SK-N-SH (cell line): ENCODE data around the gene FRMD8. TPM values are rescaled to one million over a fixed set of nuclear protein-coding genes. Genes with fewer than 3 reads are reported as not detected.

Source experiments
- CTCF ChIA-PET: fragments of 300-600, 350-600 bp; formaldehyde crosslinking; extraction: SDS; loops from one replicate; lab custom pipeline; 2021; lab: Yijun Ruan, JAX
- POLR2A ChIA-PET: fragments of 350-600 bp; sonication (Branson Sonifier 250); formaldehyde crosslinking; extraction: SDS; loops from one replicate; lab custom pipeline; 2020; ENCODE audit warnings: antibody characterized with exemption, inconsistent platforms; lab: Yijun Ruan, JAX
- DNase-seq: peaks from one replicate; pipeline ENCODE4 v3.0.0; 2012
- H2AFZ ChIP-seq: fragments of 200-600 bp; sonication (generic); 2 replicates; pipeline ENCODE4 v1.8.1; 2016; ENCODE audit warnings: antibody characterized with exemption, mild to moderate bottlenecking, low read depth
- H3F3A ChIP-seq: fragments of 200-600 bp; sonication (generic); replicated peaks from 2 replicates; pipeline ENCODE3; 2016; ENCODE audit warnings: antibody characterized with exemption, mild to moderate bottlenecking; ENCODE audit not compliant: insufficient read depth
- H3K27ac ChIP-seq, 2 experiments: fragments of 200-500 bp in 1 of 2; fragments of 200-600 bp in 1 of 2; sonication (Bioruptor generic) in 1 of 2; sonication (generic), shearing (Covaris generic) in 1 of 2; 2 replicates each; pipeline versions ENCODE4 v1.5.1 to v1.6.1; 2014 to 2016; ENCODE audit warnings: low read depth in 2 of 2, inconsistent platforms in 1 of 2, low read length in 1 of 2, mild to moderate bottlenecking in 1 of 2, mixed read lengths in 1 of 2
- H3K27me3 ChIP-seq: fragments of 200-600 bp; sonication (generic), shearing (Covaris generic); 2 replicates; pipeline ENCODE4 v1.6.1; 2016; ENCODE audit warnings: mixed run types; ENCODE audit not compliant: insufficient read depth
- H3K36me3 ChIP-seq, 2 experiments: fragments of 200-500 bp in 1 of 2; fragments of 200-600 bp in 1 of 2; sonication (Bioruptor generic) in 1 of 2; sonication (generic) in 1 of 2; replicated peaks in 1 of 2; 2 replicates each; pipeline versions ENCODE3 to v1.5.1; 2014 to 2016; ENCODE audit warnings: low read length in 1 of 2, mild to moderate bottlenecking in 1 of 2; ENCODE audit not compliant: insufficient read depth in 2 of 2, control insufficient read depth in 1 of 2
- H3K4me1 ChIP-seq, 2 experiments: fragments of 200-500 bp in 1 of 2; fragments of 200-600 bp in 1 of 2; sonication (Bioruptor generic) in 1 of 2; sonication (generic), shearing (Covaris generic) in 1 of 2; 2 replicates each; pipeline versions ENCODE4 v1.5.1 to v1.6.1; 2014 to 2016; ENCODE audit warnings: low read depth in 1 of 2, low read length in 1 of 2, mixed run types in 1 of 2; ENCODE audit not compliant: insufficient read depth in 2 of 2, control insufficient read depth in 1 of 2
- H3K4me2 ChIP-seq: fragments of 200-600 bp; sonication (generic), shearing (Covaris generic); 2 replicates; pipeline ENCODE4 v1.6.1; 2017; ENCODE audit warnings: mixed run types
- H3K4me3 ChIP-seq, 2 experiments: fragments of 200-500 bp in 1 of 2; fragments of 200-600 bp in 1 of 2; sonication (Bioruptor generic) in 1 of 2; sonication (generic), shearing (Covaris generic) in 1 of 2; 2 replicates each; pipeline versions ENCODE4 v1.5.1 to v1.8.1; 2014 to 2016; ENCODE audit warnings: low read depth in 2 of 2, inconsistent platforms in 1 of 2, low read length in 1 of 2, mild to moderate bottlenecking in 1 of 2, mixed read lengths in 1 of 2, moderate library complexity in 1 of 2
- H3K79me2 ChIP-seq: fragments of 200-600 bp; sonication (generic); 2 replicates; pipeline ENCODE4 v1.8.1; 2017; ENCODE audit warnings: mild to moderate bottlenecking; ENCODE audit not compliant: insufficient read depth
- H3K9ac ChIP-seq: fragments of 200-600 bp; sonication (generic); 2 replicates; pipeline ENCODE4 v1.6.1; 2017; ENCODE audit warnings: mixed run types
- H3K9me2 ChIP-seq: fragments of 200-600 bp; sonication (generic); 2 replicates; pipeline ENCODE4 v1.6.1; 2017; ENCODE audit warnings: mixed run types
- H3K9me3 ChIP-seq: fragments of 200-600 bp; sonication (generic); 2 replicates; pipeline ENCODE4 v1.6.1; 2017; ENCODE audit warnings: mixed run types, mild to moderate bottlenecking, moderate library complexity
- H4K20me1 ChIP-seq: fragments of 200-600 bp; sonication (generic); 2 replicates; pipeline ENCODE4 v1.6.1; 2017; ENCODE audit warnings: mild to moderate bottlenecking, mixed run types; ENCODE audit not compliant: insufficient read depth
- EP300 ChIP-seq, 2 experiments: IDR thresholded peaks; 2 replicates each; pipeline versions ENCODE4 v1.4.0 to v1.6.1; 2012; ENCODE audit warnings: borderline replicate concordance in 1 of 2, low read depth in 1 of 2, low read length in 1 of 2
- FOXM1 ChIP-seq: IDR thresholded peaks from 2 replicates; pipeline ENCODE4 v1.4.0; 2012; ENCODE audit warnings: low read depth, mild to moderate bottlenecking
- GABPA ChIP-seq: IDR thresholded peaks from 2 replicates; pipeline ENCODE4 v1.4.0; 2012; ENCODE audit warnings: low read depth, mild to moderate bottlenecking
- IRF3 ChIP-seq: fragments of 150-350 bp; IDR thresholded peaks from 2 replicates; pipeline ENCODE4 v1.6.1; 2016; ENCODE audit warnings: mild to moderate bottlenecking, low read depth, low read length
- NRF1 ChIP-seq: IDR thresholded peaks from 2 replicates; pipeline ENCODE4 v1.6.1; 2012; ENCODE audit warnings: low read depth, mild to moderate bottlenecking, low read length
- TEAD4 ChIP-seq: IDR thresholded peaks from 2 replicates; pipeline ENCODE4 v1.4.0; 2012; ENCODE audit warnings: mild to moderate bottlenecking, borderline replicate concordance; ENCODE audit not compliant: insufficient read depth
- WGBS: methylation state at CpG from one replicate; pipeline ENCODE4 v1.1.6; 2017; ENCODE audit warnings: low lambda C conversion rate; 5-methylcytosine and 5-hydroxymethylcytosine counted together
- polyA plus RNA-seq, 3 experiments: library from polyadenylated mRNA; depleted of rRNA; stranded (reverse); fragments of >200 nt; gene quantifications; 2 replicates each; pipeline ENCODE4 v1.2.3, GENCODE V29; 2012
- TF ChIP-seq, protein P1 (sequence below): IDR thresholded peaks from 2 replicates; pipeline ENCODE4 v1.4.0; 2012; ENCODE audit warnings: low read depth, borderline replicate concordance

The FRMD8 gene
- polyA plus RNA-seq, 1 of the 3 experiments (the other 2 are of a cell fraction): 19.0 TPM

DNA sequence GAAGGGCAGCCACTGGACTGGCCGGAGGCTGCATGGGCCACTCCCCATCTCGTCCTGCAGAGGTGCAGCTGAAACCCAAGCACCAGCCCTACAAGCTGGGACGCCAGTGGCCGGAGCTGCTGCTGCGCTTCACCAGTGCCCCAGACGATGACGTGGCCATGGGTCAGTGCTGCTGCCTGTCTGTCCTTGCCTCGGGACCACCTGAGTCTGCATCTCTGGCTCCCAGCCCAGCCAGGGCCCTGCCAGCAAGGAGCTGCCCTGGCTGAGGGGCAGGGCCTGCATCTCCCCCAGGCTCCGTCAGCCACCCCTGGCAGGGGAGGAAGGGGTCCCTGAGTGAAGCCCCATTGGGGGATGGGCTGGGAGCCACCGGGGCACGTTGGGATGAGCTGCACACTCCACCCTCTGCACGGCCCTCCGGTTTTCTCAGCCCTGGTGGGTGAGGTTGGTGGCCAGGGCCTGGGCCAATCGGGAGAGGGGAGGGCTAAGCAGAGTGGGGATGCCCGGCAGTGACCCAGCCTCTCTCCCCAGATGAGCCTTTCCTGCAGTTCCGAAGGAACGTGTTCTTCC lies 7.2 kb downstream of the FRMD8 start:
- Histone ChIP-seq H3K9ac (no peak overlapping the region), H3K79me2 (peaks cover 46% of the 10 kb centered on the region), H3K4me1 (peaks cover 20 to 30% of the 10 kb centered on the region in 2 experiments; a peak in 2 of 4 replicates), H3K4me2 (no peak overlapping the region), H3K27ac (no peak overlapping the region), H3K27me3 (no peaks in the 10 kb centered on the region), H2AFZ (no peak overlapping the region), H4K20me1 (0 out of 2 replicates have a peak, but pooled peaks cover 3% of the 10 kb centered on the region), H3K9me2 (no peaks in the 10 kb centered on the region), H3F3A (no peaks in the 10 kb centered on the region), H3K36me3 (peaks cover 0 to 24% of the 10 kb centered on the region in 2 experiments), H3K9me3 (no peaks in the 10 kb centered on the region), H3K4me3 (no peak overlapping the region)
- no peak for DNase-seq
- TF ChIP-seq EP300 (IDR thresholded peaks at IDR 0.05; ENCODE audit: borderline replicate concordance in 1 of 2, low read depth in 1 of 2, low read length in 1 of 2) (no peak), GABPA (no peak), IRF3 (no peak), NRF1 (no peak), TEAD4 (no peak)
- ChIA-PET CTCF (interaction anchor here (2.3 kb wide), 1 partner anchor 23 kb away, joined by 15 read pairs; no protein-coding TSS in a partner anchor), POLR2A (no interaction called here)
- WGBS: 93% methylated on average over 5 of the region's 17 CpGs

GRCh38 chr11:65394125-65394536 lies 7.7 kb downstream of the FRMD8 start:
- peaks cover 15 to 28% of the 10 kb centered on the region in 2 experiments; a peak in 2 of 4 replicates for H3K4me1 ChIP-seq
- no peaks in the 10 kb centered on the region for H3K27me3 ChIP-seq
- no peak overlapping the region for H3K4me3 ChIP-seq
- H3K9me3 ChIP-seq: no peaks in the 10 kb centered on the region
- H3K4me2 ChIP-seq: no peak overlapping the region
- H3K9ac ChIP-seq: no peak overlapping the region
- ChIA-PET CTCF (interaction anchor here (2.3 kb wide), 1 partner anchor 22 kb away, joined by 15 read pairs; no protein-coding TSS in a partner anchor), POLR2A (no interaction called here)
- H3F3A ChIP-seq: no peaks in the 10 kb centered on the region
- H2AFZ ChIP-seq: no peak overlapping the region
- no peak overlapping the region for H3K27ac ChIP-seq
- H3K9me2 ChIP-seq: no peaks in the 10 kb centered on the region
- TF ChIP-seq FOXM1: no peak
- TF ChIP-seq, protein P1, sequence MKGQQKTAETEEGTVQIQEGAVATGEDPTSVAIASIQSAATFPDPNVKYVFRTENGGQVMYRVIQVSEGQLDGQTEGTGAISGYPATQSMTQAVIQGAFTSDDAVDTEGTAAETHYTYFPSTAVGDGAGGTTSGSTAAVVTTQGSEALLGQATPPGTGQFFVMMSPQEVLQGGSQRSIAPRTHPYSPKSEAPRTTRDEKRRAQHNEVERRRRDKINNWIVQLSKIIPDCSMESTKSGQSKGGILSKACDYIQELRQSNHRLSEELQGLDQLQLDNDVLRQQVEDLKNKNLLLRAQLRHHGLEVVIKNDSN: no peak
- 100% methylated on average over 17 of the region's 20 CpGs for WGBS
- peaks cover 40% of the 10 kb centered on the region for H3K79me2 ChIP-seq
- H4K20me1 ChIP-seq: 0 out of 2 replicates have a peak, but pooled peaks cover 3% of the 10 kb centered on the region
- H3K36me3 ChIP-seq: peaks cover 0 to 24% of the 10 kb centered on the region in 2 experiments
- no peak for DNase-seq
